ENCODE data around the gene TPP1. TPM values are rescaled to one million over a fixed set of nuclear protein-coding genes. Genes with fewer than 3 reads are reported as not detected.

Gene TPP1
- total and polyA plus RNA-seq, 2 of the 13 experiments (the other 11 are each of a cell fraction or from before 2014, with no cell fraction given): 13.9 to 74.6 TPM

DNA sequence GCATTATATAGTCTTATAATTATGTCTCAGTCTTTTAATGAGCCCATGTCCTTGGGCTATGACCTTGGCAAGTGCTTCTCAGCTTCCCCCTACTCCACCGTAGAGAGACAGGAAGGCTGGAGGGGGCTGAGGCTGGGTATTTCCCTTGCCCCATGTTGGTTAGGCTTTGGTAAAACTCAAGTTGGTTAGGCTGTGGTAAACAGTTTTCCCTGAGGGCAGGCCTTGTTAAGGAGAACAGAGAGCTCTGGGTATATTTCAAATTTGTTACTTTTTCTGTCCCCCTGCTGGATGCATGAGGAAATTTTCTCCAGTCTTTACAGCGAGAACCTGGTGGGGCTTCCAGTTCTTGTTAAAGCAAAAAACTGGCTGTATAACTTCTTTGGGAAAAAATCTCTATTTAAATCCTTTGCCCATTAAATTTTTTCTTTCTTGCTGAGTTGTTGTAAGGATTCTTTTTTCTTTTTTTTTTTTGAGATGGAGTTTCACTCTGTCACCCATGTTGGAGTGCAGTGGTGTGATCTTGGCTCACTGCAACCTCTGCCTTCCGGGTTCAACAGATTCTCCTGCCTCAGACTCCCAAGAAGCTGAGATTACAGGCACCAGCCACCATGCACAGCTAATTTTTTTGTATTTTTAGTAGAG, 48.6 kb upstream of the TPP1 start:
- intact Hi-C loops (cut with micrococcal nuclease; ENCODE audit: unreplicated experiment) (loop anchor here (5.0 kb wide), 2 partner anchors 66 to 136 kb away; partner anchors contain the start of genes ILK and RRP8), in situ Hi-C loops (cut with HindIII; ENCODE audit: extremely low pct_ligation_motif_present, low pct_unique_long_range_greater_than_20kb) (no loop called here)
- no peaks in the 10 kb centered on the region for H3K9me3 ChIP-seq (ENCODE audit: low read length)
- peak; percentile 65; the same call in 1 of the 2 replicates for TF ChIP-seq SMC3 (IDR thresholded peaks at IDR 0.05; ENCODE audit: low read length)
- peak; percentile 41 for TF ChIP-seq STAG1 (CRISPR knock-in tag; IDR thresholded peaks at IDR 0.05)
- TF ChIP-seq THAP11 (CRISPR knock-in tag; IDR thresholded peaks at IDR 0.05): no peak
- no peak for TF ChIP-seq ZNF33A (CRISPR knock-in tag; IDR thresholded peaks at IDR 0.05; ENCODE audit: borderline replicate concordance)
- TF ChIP-seq, protein P1, sequence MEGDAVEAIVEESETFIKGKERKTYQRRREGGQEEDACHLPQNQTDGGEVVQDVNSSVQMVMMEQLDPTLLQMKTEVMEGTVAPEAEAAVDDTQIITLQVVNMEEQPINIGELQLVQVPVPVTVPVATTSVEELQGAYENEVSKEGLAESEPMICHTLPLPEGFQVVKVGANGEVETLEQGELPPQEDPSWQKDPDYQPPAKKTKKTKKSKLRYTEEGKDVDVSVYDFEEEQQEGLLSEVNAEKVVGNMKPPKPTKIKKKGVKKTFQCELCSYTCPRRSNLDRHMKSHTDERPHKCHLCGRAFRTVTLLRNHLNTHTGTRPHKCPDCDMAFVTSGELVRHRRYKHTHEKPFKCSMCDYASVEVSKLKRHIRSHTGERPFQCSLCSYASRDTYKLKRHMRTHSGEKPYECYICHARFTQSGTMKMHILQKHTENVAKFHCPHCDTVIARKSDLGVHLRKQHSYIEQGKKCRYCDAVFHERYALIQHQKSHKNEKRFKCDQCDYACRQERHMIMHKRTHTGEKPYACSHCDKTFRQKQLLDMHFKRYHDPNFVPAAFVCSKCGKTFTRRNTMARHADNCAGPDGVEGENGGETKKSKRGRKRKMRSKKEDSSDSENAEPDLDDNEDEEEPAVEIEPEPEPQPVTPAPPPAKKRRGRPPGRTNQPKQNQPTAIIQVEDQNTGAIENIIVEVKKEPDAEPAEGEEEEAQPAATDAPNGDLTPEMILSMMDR (CRISPR knock-in tag; IDR thresholded peaks at IDR 0.05): peak; percentile 43
- CTCF ChIA-PET (ENCODE audit: low intra/inter-chr PET ratio, low total read pairs): interaction anchor here (0.8 to 1.5 kb wide), 3 partner anchors 64 to 139 kb away, joined by 3 to 9 read pairs (median 4); partner anchors contain the start of genes ILK and RRP8
- no peak overlapping the region for H3K4me2 ChIP-seq (ENCODE audit: low read depth, low read length)
- no peaks in the 10 kb centered on the region for H4K20me1 ChIP-seq (ENCODE audit: insufficient read depth, low read length)
- H2AFZ ChIP-seq (ENCODE audit: low read length): peak overlapping the region; percentile 11
- BruUV-seq (replicated peaks): no TSS peak
- peaks cover 0 to 13% of the 10 kb centered on the region in 2 experiments; a peak in 2 of 5 replicates for H3K27me3 ChIP-seq (ENCODE audit: control insufficient read depth in 1 of 2, insufficient read depth in 2 of 2, low read length in 2 of 2)
- POLR2A ChIA-PET: interaction anchor here (1.0 to 1.2 kb wide), 2 partner anchors 15 to 49 kb away, joined by 5 to 7 read pairs; partner anchors contain the start of genes MRPL17 and TPP1
- WGBS (ENCODE audit: low lambda C conversion rate): 45% methylated on average over 3 of the region's 3 CpGs
- no peak overlapping the region for H3K4me3 ChIP-seq (replicated peaks in 1 of 3; ENCODE audit: insufficient read depth in 1 of 3, low read depth in 2 of 3, low read length in 3 of 3)
- H3K9ac ChIP-seq (ENCODE audit: insufficient read depth, low read depth, low read length): no peak overlapping the region
- FAIRE-seq: no peak
- no peak overlapping the region for H3K27ac ChIP-seq (ENCODE audit: extremely low read length, insufficient read depth, low read length)
- H3K4me1 ChIP-seq (ENCODE audit: insufficient read depth, low read length): no peaks in the 10 kb centered on the region
- H3K36me3 ChIP-seq (replicated peaks in 1 of 2; ENCODE audit: control insufficient read depth in 1 of 2, insufficient read depth in 2 of 2, low read length in 2 of 2): no peaks in the 10 kb centered on the region
- DNase-seq (ENCODE audit: low spot score): peak; percentile 41
- H3K79me2 ChIP-seq (ENCODE audit: insufficient read depth, low read length): no peaks in the 10 kb centered on the region
- ATAC-seq: peak; percentile 83

All from HepG2 (cell line).